Glutamatergic neuron (in vitro differentiated cells): ENCODE results near the gene F10. TPM values are rescaled to one million over a fixed set of nuclear protein-coding genes. Genes with fewer than 3 reads are reported as not detected.

Experiments
- DNase-seq: peaks from one replicate; pipeline ENCODE4 v3.0.0; 2022
- H3K27ac Mint-ChIP-seq: one replicate; pipeline ENCODE4 v1.8.0; 2020; ENCODE audit warnings: mild to moderate bottlenecking, mixed read lengths, inconsistent platforms; ENCODE audit not compliant: unreplicated experiment
- H3K27me3 Mint-ChIP-seq: one replicate; pipeline ENCODE4 v1.8.0; 2020; ENCODE audit warnings: mild to moderate bottlenecking, moderate library complexity, mixed read lengths, inconsistent platforms; ENCODE audit not compliant: unreplicated experiment
- H3K36me3 Mint-ChIP-seq: one replicate; pipeline ENCODE4 v1.8.0; 2020; ENCODE audit warnings: mild to moderate bottlenecking, mixed read lengths, inconsistent platforms; ENCODE audit not compliant: unreplicated experiment
- H3K4me1 Mint-ChIP-seq: one replicate; pipeline ENCODE4 v1.8.0; 2020; ENCODE audit warnings: mild to moderate bottlenecking, low read depth, mixed read lengths, inconsistent platforms; ENCODE audit not compliant: unreplicated experiment
- H3K4me3 Mint-ChIP-seq: one replicate; pipeline ENCODE4 v1.8.0; 2020; ENCODE audit warnings: mild to moderate bottlenecking, mixed read lengths, inconsistent platforms; ENCODE audit not compliant: unreplicated experiment
- H3K9me3 Mint-ChIP-seq: one replicate; pipeline ENCODE4 v1.8.0; 2020; ENCODE audit warnings: mild to moderate bottlenecking, moderate library complexity, mixed read lengths, inconsistent platforms; ENCODE audit not compliant: unreplicated experiment
- CTCF ChIP-seq: fragments of 200-600 bp; sonication (generic); IDR thresholded peaks from one replicate; pipeline ENCODE4 v1.5.0; 2021; ENCODE audit not compliant: partially characterized antibody, unreplicated experiment
- total RNA-seq: library from RNA; stranded (reverse); fragmentation: NEBNext Ultra II Directional; extraction: Animal tissue kit (Norgen Biotek cat#: 25700); gene quantifications from one replicate; pipeline ENCODE4 v1.2.1, GENCODE V29; 2021; ENCODE audit not compliant: unreplicated experiment

Gene F10
- total RNA-seq, 1 donor from 2014 or later: 0.74 TPM

- H3K27ac Mint-ChIP-seq: no peak overlapping the region
- peak; percentile 10 for DNase-seq
- H3K9me3 Mint-ChIP-seq: peaks cover 6% of the 10 kb centered on the region
- no peak overlapping the region for H3K4me3 Mint-ChIP-seq
- no peaks in the 10 kb centered on the region for H3K36me3 Mint-ChIP-seq
- peaks cover 12% of the 10 kb centered on the region for H3K27me3 Mint-ChIP-seq
- no peak for TF ChIP-seq CTCF
- H3K4me1 Mint-ChIP-seq: peaks cover 11% of the 10 kb centered on the region
These were observed 35.3 kb upstream of the F10 start for GRCh38 chr13:113086991-113087922.

GRCh38 chr13:113087923-113088690, 34.5 kb upstream of the F10 start:
- Mint-ChIP-seq H3K27ac (no peak overlapping the region), H3K4me3 (no peak overlapping the region), H3K27me3 (peaks cover 12% of the 10 kb centered on the region), H3K9me3 (peaks cover 6% of the 10 kb centered on the region), H3K36me3 (no peaks in the 10 kb centered on the region), H3K4me1 (peaks cover 11% of the 10 kb centered on the region)
- peak; percentile 4 for DNase-seq
- no peak for TF ChIP-seq CTCF

- H3K36me3 Mint-ChIP-seq: no peaks in the 10 kb centered on the region
- peak overlapping the region; percentile 15 for H3K27ac Mint-ChIP-seq
- no peak overlapping the region for H3K4me3 Mint-ChIP-seq
These were observed 33.9 kb upstream of the F10 start for GRCh38 chr13:113088691-113089020.

GRCh38 chr13:113089693-113090414, 32.7 kb upstream of the F10 start:
- Mint-ChIP-seq H3K36me3 (no peaks in the 10 kb centered on the region), H3K9me3 (peaks cover 6% of the 10 kb centered on the region), H3K4me3 (no peak overlapping the region)

More at GRCh38 chr13:113088691-113089020, 33.9 kb upstream of the F10 start:
- H3K9me3 Mint-ChIP-seq: peaks cover 6% of the 10 kb centered on the region
- peaks cover 9% of the 10 kb centered on the region for H3K4me1 Mint-ChIP-seq
- TF ChIP-seq CTCF: no peak
- DNase-seq: peak; percentile 5
- peaks cover 11% of the 10 kb centered on the region for H3K27me3 Mint-ChIP-seq

More at GRCh38 chr13:113089693-113090414, 32.7 kb upstream of the F10 start:
- DNase-seq: peak; percentile 13
- Mint-ChIP-seq H3K27me3 (peaks cover 11% of the 10 kb centered on the region), H3K4me1 (peaks cover 4% of the 10 kb centered on the region), H3K27ac (no peak overlapping the region)
- TF ChIP-seq CTCF: no peak
